ENCODE measurements around the gene PRAC1. TPM values are rescaled to one million over a fixed set of nuclear protein-coding genes. Genes with fewer than 3 reads are reported as not detected.

Gene PRAC1
- total RNA-seq (2014; rRNA removed; shearing (Covaris generic)): not detected in 2 replicates

GRCh38 chr17:48722201-48722907 is at the start of gene PRAC1:
TSS of gene PRAC1 (minus strand) at chr17:48722518. CDS start at chr17:48722392, 126 bp downstream.
- DNase-seq (ENCODE audit: low read depth): no peak

GRCh38 chr17:48770954-48771353 is 48.6 kb upstream of the PRAC1 start:
- DNase-seq (ENCODE audit: low read depth): peak; percentile 16

- DNase-seq (ENCODE audit: low read depth): no peak
These were observed 46.8 kb upstream of the PRAC1 start for GRCh38 chr17:48769009-48769675.

- DNase-seq (ENCODE audit: low read depth): no peak
These were observed 45.0 kb upstream of the PRAC1 start for GRCh38 chr17:48767263-48767774.

- no peak for DNase-seq (ENCODE audit: low read depth)
These were observed 38.8 kb upstream of the PRAC1 start for GRCh38 chr17:48761114-48761513.

- no peak for DNase-seq (ENCODE audit: low read depth)
These were observed 38.1 kb upstream of the PRAC1 start for GRCh38 chr17:48760411-48760810.

- no peak for DNase-seq (ENCODE audit: low read depth)
These were observed 37.0 kb upstream of the PRAC1 start for GRCh38 chr17:48759288-48759687.

- DNase-seq (ENCODE audit: low read depth): no peak
These were observed 35.2 kb upstream of the PRAC1 start for GRCh38 chr17:48757524-48757961.

- DNase-seq (ENCODE audit: low read depth): no peak
These were observed 34.5 kb upstream of the PRAC1 start for GRCh38 chr17:48756830-48757251.

GRCh38 chr17:48755356-48755755 is 33.0 kb upstream of the PRAC1 start:
- DNase-seq (ENCODE audit: low read depth): no peak

GRCh38 chr17:48754500-48755261 is 32.4 kb upstream of the PRAC1 start:
- peak; percentile 15 for DNase-seq (ENCODE audit: low read depth)

GRCh38 chr17:48753794-48754499 is 31.6 kb upstream of the PRAC1 start:
- peak; percentile 56 for DNase-seq (ENCODE audit: low read depth)

GRCh38 chr17:48752399-48753288 is 30.3 kb upstream of the PRAC1 start:
- DNase-seq (ENCODE audit: low read depth): no peak

GRCh38 chr17:48751733-48752398 is 29.5 kb upstream of the PRAC1 start:
- no peak for DNase-seq (ENCODE audit: low read depth)

GRCh38 chr17:48751172-48751571 is 28.9 kb upstream of the PRAC1 start:
- DNase-seq (ENCODE audit: low read depth): no peak

GRCh38 chr17:48749621-48750553 is 27.6 kb upstream of the PRAC1 start:
- no peak for DNase-seq (ENCODE audit: low read depth)

- DNase-seq (ENCODE audit: low read depth): no peak
These were observed 26.6 kb upstream of the PRAC1 start for GRCh38 chr17:48748718-48749566.

Measured in RPMI7951 (cell line).